Neural cell (in vitro differentiated cells): Measurements from ENCODE around the gene DEGS2. TPM values are rescaled to one million over a fixed set of nuclear protein-coding genes. Genes with fewer than 3 reads are reported as not detected.

Experiments used
- H2AFZ ChIP-seq: fragments of 200-600, 300-800 bp; sonication (generic), shearing (Covaris generic); 2 replicates; pipeline ENCODE4 v1.6.0; 2014; ENCODE audit warnings: low read depth, mild to moderate bottlenecking, antibody characterized with exemption, low read length, moderate library complexity
- H3F3A ChIP-seq: fragments of 200-600 bp; shearing (Covaris generic); 2 replicates; pipeline ENCODE4 v1.6.1; 2016; ENCODE audit warnings: mild to moderate bottlenecking, moderate library complexity, mixed read lengths, antibody characterized with exemption, low read length; ENCODE audit not compliant: insufficient read depth, poor library complexity, severe bottlenecking
- H3K27ac ChIP-seq: fragments of 200-600, 300-800 bp; sonication (generic), shearing (Covaris generic); 2 replicates; pipeline ENCODE4 v1.5.1; 2014; ENCODE audit warnings: mild to moderate bottlenecking, low read length, moderate library complexity
- H3K27me3 ChIP-seq: fragments of 300-800, 200-600 bp; sonication (generic), shearing (Covaris generic); 2 replicates; pipeline ENCODE4 v1.6.0; 2014; ENCODE audit warnings: mild to moderate bottlenecking, low read depth, low read length, moderate library complexity; ENCODE audit not compliant: insufficient read depth
- H3K36me3 ChIP-seq: fragments of 300-800, 200-600 bp; sonication (generic), shearing (Covaris generic); 2 replicates; pipeline ENCODE4 v1.5.1; 2014; ENCODE audit warnings: mild to moderate bottlenecking, antibody characterized with exemption, low read length, moderate library complexity; ENCODE audit not compliant: insufficient read depth
- H3K4me2 ChIP-seq: fragments of 300-800, 200-600 bp; sonication (generic), shearing (Covaris generic); 2 replicates; pipeline ENCODE4 v1.6.0; 2014; ENCODE audit warnings: mild to moderate bottlenecking, low read length
- H3K4me3 ChIP-seq: fragments of 300-800, 200-600 bp; sonication (generic), shearing (Covaris generic); 2 replicates; pipeline ENCODE4 v1.5.1; 2014; ENCODE audit warnings: mild to moderate bottlenecking, low read length, moderate library complexity
- H3K79me2 ChIP-seq: fragments of 200-600 bp; shearing (Covaris generic); replicated peaks from 2 replicates; pipeline ENCODE4 v1.6.0; 2014; ENCODE audit warnings: mild to moderate bottlenecking, low read length, moderate library complexity; ENCODE audit not compliant: insufficient read depth
- H3K9ac ChIP-seq: fragments of 300-800, 200-600 bp; sonication (generic), shearing (Covaris generic); 2 replicates; pipeline ENCODE4 v1.6.1; 2016; ENCODE audit warnings: mild to moderate bottlenecking, low read length, mixed read lengths
- H3K9me2 ChIP-seq: fragments of 200-600 bp; shearing (Covaris generic); 2 replicates; pipeline ENCODE4 v1.6.1; 2016; ENCODE audit warnings: mild to moderate bottlenecking, low read length, mixed read lengths; ENCODE audit not compliant: insufficient read depth
- H3K9me3 ChIP-seq: fragments of 200-600, 300-800 bp; sonication (generic), shearing (Covaris generic); 2 replicates; pipeline ENCODE4 v1.6.1; 2016; ENCODE audit warnings: mild to moderate bottlenecking, mixed run types, low read length, moderate library complexity, mixed read lengths
- H4K20me1 ChIP-seq: fragments of 200-600 bp; shearing (Covaris generic); 2 replicates; pipeline ENCODE4 v1.6.1; 2016; ENCODE audit warnings: mild to moderate bottlenecking, mixed run types; ENCODE audit not compliant: insufficient read depth
- CTCF ChIP-seq: fragments of 450-650 bp; IDR thresholded peaks from 2 replicates; pipeline ENCODE4 v1.5.1; 2014; ENCODE audit warnings: antibody characterized with exemption, mild to moderate bottlenecking, moderate library complexity; ENCODE audit not compliant: poor library complexity, severe bottlenecking
- EP300 ChIP-seq: fragments of 450-650 bp; conservative IDR thresholded peaks from 2 replicates; pipeline ENCODE4 v1.6.1; 2014; ENCODE audit warnings: antibody characterized with exemption, mild to moderate bottlenecking, moderate library complexity; ENCODE audit not compliant: poor library complexity, severe bottlenecking
- EZH2 ChIP-seq: fragments of 200-600, 300-800 bp; shearing (Covaris generic), sonication (generic); IDR thresholded peaks from 2 replicates; pipeline ENCODE4 v1.6.1; 2014; ENCODE audit warnings: antibody characterized with exemption, low read length, borderline replicate concordance, mild to moderate bottlenecking; ENCODE audit not compliant: insufficient read depth, poor library complexity, severe bottlenecking
- MXI1 ChIP-seq: fragments of 450-650 bp; conservative IDR thresholded peaks from 2 replicates; pipeline ENCODE4 v1.6.1; 2014; ENCODE audit warnings: antibody characterized with exemption, mild to moderate bottlenecking; ENCODE audit not compliant: poor library complexity, severe bottlenecking
- POLR2AphosphoS5 ChIP-seq: IDR thresholded peaks from 2 replicates; pipeline ENCODE4 v1.6.1; 2012
- RAD21 ChIP-seq: fragments of 450-650 bp; conservative IDR thresholded peaks from 2 replicates; pipeline ENCODE4 v1.6.1; 2014; ENCODE audit warnings: antibody characterized with exemption, mild to moderate bottlenecking, moderate library complexity
- REST ChIP-seq: IDR thresholded peaks from 2 replicates; pipeline ENCODE4 v1.6.1; 2012; ENCODE audit warnings: borderline replicate concordance
- SMC3 ChIP-seq: fragments of 450-650 bp; conservative IDR thresholded peaks from 2 replicates; pipeline ENCODE4 v1.6.1; 2014; ENCODE audit warnings: antibody characterized with exemption, mild to moderate bottlenecking, moderate library complexity; ENCODE audit not compliant: poor library complexity
- TAF1 ChIP-seq: IDR thresholded peaks from 2 replicates; pipeline ENCODE4 v1.6.1; 2012; ENCODE audit warnings: low read depth
- polyA plus RNA-seq: library from polyadenylated mRNA; depleted of rRNA; stranded (reverse); fragments of >200 nt; gene quantifications from 2 replicates; pipeline ENCODE4 v1.2.3, GENCODE V29; 2014

The DEGS2 gene
- polyA plus RNA-seq, 1 donor from 2014 or later: 0.37 TPM

GRCh38 chr14:100119251-100119650 lies 40.2 kb downstream of the DEGS2 start:
- no peaks in the 10 kb centered on the region for H3F3A ChIP-seq
- peaks cover 5% of the 10 kb centered on the region for H4K20me1 ChIP-seq
- no peak overlapping the region for H2AFZ ChIP-seq
- no peak overlapping the region for H3K9ac ChIP-seq
- H3K9me3 ChIP-seq: no peaks in the 10 kb centered on the region
- no peak overlapping the region for H3K4me3 ChIP-seq
- no peaks in the 10 kb centered on the region for H3K36me3 ChIP-seq
- H3K79me2 ChIP-seq: no peaks in the 10 kb centered on the region
- H3K9me2 ChIP-seq: no peaks in the 10 kb centered on the region
- no peak overlapping the region for H3K27ac ChIP-seq
- no peaks in the 10 kb centered on the region for H3K27me3 ChIP-seq
- H3K4me2 ChIP-seq: no peak overlapping the region
- TF ChIP-seq TAF1 (no peak), SMC3 (no peak), POLR2AphosphoS5 (no peak), REST (no peak), MXI1 (no peak), CTCF (no peak), EP300 (no peak), EZH2 (no peak), RAD21 (no peak)

GRCh38 chr14:100118396-100119011 lies 40.9 kb downstream of the DEGS2 start:
- TF ChIP-seq MXI1 (no peak), SMC3 (no peak), TAF1 (no peak), POLR2AphosphoS5 (no peak), EZH2 (no peak), RAD21 (no peak)
- Histone ChIP-seq H3F3A (no peaks in the 10 kb centered on the region), H3K27ac (no peak overlapping the region), H2AFZ (no peak overlapping the region), H3K27me3 (no peaks in the 10 kb centered on the region), H3K9me3 (no peaks in the 10 kb centered on the region), H3K9me2 (no peaks in the 10 kb centered on the region), H4K20me1 (peaks cover 5% of the 10 kb centered on the region), H3K9ac (no peak overlapping the region), H3K36me3 (no peaks in the 10 kb centered on the region), H3K4me2 (no peak overlapping the region), H3K79me2 (no peaks in the 10 kb centered on the region), H3K4me3 (no peak overlapping the region)
